IMR-90 (cell line): ENCODE results near the gene PPP3CA. TPM values are rescaled to one million over a fixed set of nuclear protein-coding genes. Genes with fewer than 3 reads are reported as not detected.

Experiments used
- ATAC-seq: fragments of 200-7000 bp; cut with Tn5 transposase; 2 replicates; pipeline ENCODE4 v1.9.1; 2020; ENCODE audit warnings: low read depth, mild to moderate bottlenecking, moderate library complexity
- BruUV-seq: library from RNA; stranded (reverse); fragments of 400-500 nt; replicated peaks from 2 replicates; lab custom pipeline; 2021; lab: Mats Ljungman, UMichigan
- CTCF ChIA-PET: fragments of 300-600 bp; formaldehyde crosslinking; extraction: SDS; loops from one replicate; lab custom pipeline; 2021; ENCODE audit warnings: antibody characterized with exemption; lab: Yijun Ruan, JAX
- POLR2A ChIA-PET: fragments of 300-600 bp; sonication (Branson Sonifier 250); formaldehyde crosslinking; loops from one replicate; lab custom pipeline; 2022; ENCODE audit warnings: antibody characterized with exemption; ENCODE audit not compliant: unreplicated experiment; lab: Charles Lee
- DNase-seq: peaks from one replicate; pipeline ENCODE4 v3.0.0; 2013
- H2AFZ ChIP-seq: replicated peaks from 2 replicates; pipeline ENCODE3; 2013; ENCODE audit warnings: low read length, mild to moderate bottlenecking; ENCODE audit not compliant: poor library complexity
- H2AK5ac ChIP-seq: 2 replicates; pipeline ENCODE4 v1.6.1; 2013; ENCODE audit warnings: low read depth, low read length, inconsistent platforms
- H2AK9ac ChIP-seq: replicated peaks from 2 replicates; pipeline ENCODE3; 2013; ENCODE audit warnings: mild to moderate bottlenecking, low read depth, low read length, moderate library complexity; ENCODE audit not compliant: poor library complexity
- H2BK120ac ChIP-seq: 2 replicates; pipeline ENCODE4 v1.6.1; 2013; ENCODE audit warnings: low read depth, low read length, inconsistent platforms
- H2BK15ac ChIP-seq: 3 replicates; pipeline ENCODE4 v1.6.1; 2013; ENCODE audit warnings: low read depth, low read length, inconsistent platforms
- H2BK20ac ChIP-seq: 2 replicates; pipeline ENCODE4 v1.6.1; 2013; ENCODE audit warnings: low read depth, mild to moderate bottlenecking, inconsistent platforms, low read length, moderate library complexity
- H2BK5ac ChIP-seq: 2 replicates; pipeline ENCODE4 v1.6.1; 2013; ENCODE audit warnings: mild to moderate bottlenecking, low read depth, low read length, inconsistent platforms; ENCODE audit not compliant: poor library complexity, severe bottlenecking
- H3K14ac ChIP-seq: replicated peaks from 2 replicates; pipeline ENCODE4 v1.6.1; 2013; ENCODE audit warnings: low read depth, low read length, inconsistent platforms
- H3K18ac ChIP-seq: 2 replicates; pipeline ENCODE4 v1.6.1; 2013; ENCODE audit warnings: low read depth, low read length, control low read depth
- H3K23ac ChIP-seq: 2 replicates; pipeline ENCODE4 v1.6.1; 2013; ENCODE audit warnings: low read depth, low read length, inconsistent platforms
- H3K27ac ChIP-seq: 2 replicates; pipeline ENCODE4 v1.5.1; 2013; ENCODE audit warnings: mild to moderate bottlenecking, control low read depth, low read length; ENCODE audit not compliant: insufficient read depth
- H3K27me3 ChIP-seq: 2 replicates; pipeline ENCODE4 v1.6.1; 2013; ENCODE audit warnings: low read length; ENCODE audit not compliant: control insufficient read depth, insufficient read depth
- H3K36me3 ChIP-seq: 2 replicates; pipeline ENCODE4 v1.6.1; 2013; ENCODE audit warnings: low read length, mixed read lengths; ENCODE audit not compliant: control insufficient read depth, insufficient read depth
- H3K4ac ChIP-seq: 2 replicates; pipeline ENCODE4 v1.6.1; 2013; ENCODE audit warnings: low read depth, low read length, inconsistent platforms
- H3K4me1 ChIP-seq: 2 replicates; pipeline ENCODE4 v1.6.1; 2013; ENCODE audit warnings: low read length, mixed read lengths; ENCODE audit not compliant: control insufficient read depth, insufficient read depth
- H3K4me2 ChIP-seq: 2 replicates; pipeline ENCODE4 v1.6.1; 2013; ENCODE audit warnings: low read depth, mild to moderate bottlenecking, control low read depth, low read length, moderate library complexity
- H3K4me3 ChIP-seq: 2 replicates; pipeline ENCODE4 v1.5.1; 2013; ENCODE audit warnings: low read depth, mild to moderate bottlenecking, control low read depth, low read length, moderate library complexity; ENCODE audit not compliant: insufficient read depth
- H3K56ac ChIP-seq: 2 replicates; pipeline ENCODE4 v1.6.1; 2013; ENCODE audit warnings: low read length, inconsistent platforms; ENCODE audit not compliant: insufficient read depth; ENCODE audit errors: extremely low read depth
- H3K79me1 ChIP-seq, 2 experiments: 2 replicates each; pipeline ENCODE4 v1.6.1; 2013; ENCODE audit warnings: low read length in 2 of 2, inconsistent platforms in 1 of 2, low read depth in 1 of 2
- H3K9ac ChIP-seq: 2 replicates; pipeline ENCODE4 v1.6.1; 2013; ENCODE audit warnings: low read depth, low read length, control low read depth
- H3K9me1 ChIP-seq: 2 replicates; pipeline ENCODE4 v1.6.1; 2013; ENCODE audit warnings: low read length, inconsistent platforms; ENCODE audit not compliant: insufficient read depth
- H3K9me3 ChIP-seq: 2 replicates; pipeline ENCODE4 v1.6.1; 2013; ENCODE audit warnings: low read length; ENCODE audit not compliant: control insufficient read depth, insufficient read depth
- H4K20me1 ChIP-seq: 2 replicates; pipeline ENCODE4 v1.6.1; 2013; ENCODE audit warnings: low read length, inconsistent platforms; ENCODE audit not compliant: insufficient read depth
- H4K5ac ChIP-seq: 2 replicates; pipeline ENCODE4 v1.6.1; 2013; ENCODE audit warnings: mild to moderate bottlenecking, low read depth, low read length, control low read depth
- H4K8ac ChIP-seq, 2 experiments: 2 replicates each; pipeline ENCODE4 v1.6.1; 2013; ENCODE audit warnings: low read depth in 2 of 2, low read length in 2 of 2, control low read depth in 1 of 2, inconsistent platforms in 1 of 2
- H4K91ac ChIP-seq: 2 replicates; pipeline ENCODE4 v1.6.1; 2013; ENCODE audit warnings: low read depth, low read length, inconsistent platforms; ENCODE audit not compliant: insufficient read depth
- BHLHE40 ChIP-seq: fragments of 150-350 bp; IDR thresholded peaks from 2 replicates; pipeline ENCODE4 v1.6.1; 2016; ENCODE audit warnings: mild to moderate bottlenecking, low read depth, low read length
- CEBPB ChIP-seq: IDR thresholded peaks from 2 replicates; pipeline ENCODE4 v1.6.1; 2012; ENCODE audit warnings: low read depth, low read length, improper control_type of control experiment
- CHD1 ChIP-seq: IDR thresholded peaks from 2 replicates; pipeline ENCODE4 v1.6.1; 2012; ENCODE audit warnings: low read depth, low read length, improper control_type of control experiment
- MAFK ChIP-seq: IDR thresholded peaks from 2 replicates; pipeline ENCODE4 v1.6.1; 2012; ENCODE audit warnings: low read depth, low read length, improper control_type of control experiment
- MAZ ChIP-seq: IDR thresholded peaks from 2 replicates; pipeline ENCODE4 v1.6.1; 2012; ENCODE audit warnings: low read depth, mild to moderate bottlenecking, low read length, improper control_type of control experiment, moderate library complexity, borderline replicate concordance
- NFE2L2 ChIP-seq: fragments of 150-350 bp; IDR thresholded peaks from 2 replicates; pipeline ENCODE4 v1.6.1; 2016; ENCODE audit warnings: low read depth, mild to moderate bottlenecking, low read length
- POLR2A ChIP-seq: IDR thresholded peaks from 2 replicates; pipeline ENCODE4 v1.6.1; 2012; ENCODE audit warnings: mild to moderate bottlenecking, low read depth, low read length
- RAD21 ChIP-seq: IDR thresholded peaks from 2 replicates; pipeline ENCODE4 v1.6.1; 2012; ENCODE audit warnings: low read length, improper control_type of control experiment
- RCOR1 ChIP-seq: IDR thresholded peaks from 2 replicates; pipeline ENCODE4 v1.6.1; 2012; ENCODE audit warnings: mild to moderate bottlenecking, low read length, improper control_type of control experiment; ENCODE audit not compliant: insufficient replicate concordance
- RFX5 ChIP-seq: IDR thresholded peaks from 2 replicates; pipeline ENCODE4 v1.8.0; 2012; ENCODE audit warnings: low read depth, mild to moderate bottlenecking, low read length, moderate library complexity
- SMC3 ChIP-seq: fragments of 150-350 bp; IDR thresholded peaks from 2 replicates; pipeline ENCODE4 v1.6.1; 2016; ENCODE audit warnings: low read depth, mild to moderate bottlenecking, antibody characterized with exemption, low read length, moderate library complexity
- WGBS, 2 experiments: methylation state at CpG; one replicate each; pipeline versions ENCODE4 v1.1.5 to v1.1.7; 2013; ENCODE audit warnings: missing lambda C conversion rate in 2 of 2; ENCODE audit not compliant: insufficient read length in 1 of 2; ENCODE audit errors: extremely low coverage in 2 of 2; 5-methylcytosine and 5-hydroxymethylcytosine counted together
- dilution Hi-C: fragments of 300-500 bp; cut with HindIII; formaldehyde crosslinking; loops from one replicate; pipeline ENCODE4 v1.14.3; 2018; ENCODE audit warnings: low sequenced_read_pairs; ENCODE audit not compliant: unreplicated experiment
- in situ Hi-C: fragments of 300-500 bp; cut with MboI; formaldehyde crosslinking; loops from 3 replicates; pipeline ENCODE4 v1.14.3; 2019; ENCODE audit warnings: low sequenced_read_pairs, inconsistent platforms, mixed read lengths
- intact Hi-C: fragments of 100-400 bp; cut with micrococcal nuclease; formaldehyde crosslinking; loops from 2 replicates; pipeline ENCODE4 v1.10.0; 2022
- polyA plus RNA-seq, 3 experiments: library from polyadenylated mRNA; depleted of rRNA; stranded (reverse); fragments of >200 nt; gene quantifications; 2 replicates each; pipeline ENCODE4 v1.2.3, GENCODE V29; 2012; ENCODE audit warnings: low replicate concordance in 1 of 3
- total RNA-seq: library from RNA; depleted of rRNA; stranded (reverse); fragments of >200 nt; gene quantifications from 2 replicates; pipeline ENCODE4 v1.2.3, GENCODE V29; 2012
- TF ChIP-seq, protein P1 (sequence below): conservative IDR thresholded peaks from 2 replicates; pipeline ENCODE4 v1.5.1; 2012; ENCODE audit warnings: mild to moderate bottlenecking, low read depth, low read length, improper control_type of control experiment
- TF ChIP-seq, protein P2 (sequence below): fragments of 150-350 bp; IDR thresholded peaks from 2 replicates; pipeline ENCODE4 v1.6.1; 2017; ENCODE audit warnings: mild to moderate bottlenecking, antibody characterized with exemption, low read length, low read depth

Gene PPP3CA
- total and polyA plus RNA-seq, 2 of the 4 experiments (the other 2 are of a cell fraction), result 14.5 to 48.6 TPM

DNA sequence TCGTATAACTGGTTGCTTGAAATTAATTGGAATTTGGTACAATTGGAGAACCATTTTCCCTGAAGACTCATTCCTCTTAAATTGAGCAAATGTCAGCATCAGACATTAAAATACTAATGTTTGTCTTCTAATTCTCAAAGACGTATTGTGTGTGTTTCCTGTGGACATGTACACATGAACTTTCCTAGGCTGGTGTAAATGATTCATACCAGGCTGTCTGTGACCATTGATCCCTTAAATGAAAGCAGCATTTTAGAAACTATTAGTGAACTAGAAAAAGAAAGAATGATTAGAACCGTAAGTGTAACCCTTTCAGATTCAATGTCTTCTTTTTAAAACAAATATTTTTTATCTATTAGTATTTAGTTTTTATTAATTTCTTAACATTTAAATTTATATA is 332.9 kb downstream of the PPP3CA start:
- no peak overlapping the region for H3K14ac ChIP-seq
- no peak overlapping the region for H3K18ac ChIP-seq
- no peak overlapping the region for H2BK120ac ChIP-seq
- H2BK15ac ChIP-seq, result no peak overlapping the region
- H4K8ac ChIP-seq, result no peak overlapping the region
- no peak overlapping the region for H3K9ac ChIP-seq
- no peaks in the 10 kb centered on the region for H4K20me1 ChIP-seq
- ATAC-seq, result no peak
- no peak overlapping the region for H3K27ac ChIP-seq
- no peak overlapping the region for H2BK20ac ChIP-seq
- H3K4ac ChIP-seq, result no peak overlapping the region
- no peak overlapping the region for H2AK9ac ChIP-seq
- H3K23ac ChIP-seq, result no peak overlapping the region
- no peak overlapping the region for H2AK5ac ChIP-seq
- no peaks in the 10 kb centered on the region for H3K4me1 ChIP-seq
- intact Hi-C loops (no loop called here), dilution Hi-C loops (no loop called here), in situ Hi-C loops (no loop called here)
- TF ChIP-seq NFE2L2 (no peak), RFX5 (no peak), MAZ (no peak), CHD1 (no peak), RAD21 (no peak), CEBPB (no peak), RCOR1 (no peak), MAFK (no peak), BHLHE40 (no peak), SMC3 (no peak), POLR2A (no peak)
- TF ChIP-seq, protein P1, sequence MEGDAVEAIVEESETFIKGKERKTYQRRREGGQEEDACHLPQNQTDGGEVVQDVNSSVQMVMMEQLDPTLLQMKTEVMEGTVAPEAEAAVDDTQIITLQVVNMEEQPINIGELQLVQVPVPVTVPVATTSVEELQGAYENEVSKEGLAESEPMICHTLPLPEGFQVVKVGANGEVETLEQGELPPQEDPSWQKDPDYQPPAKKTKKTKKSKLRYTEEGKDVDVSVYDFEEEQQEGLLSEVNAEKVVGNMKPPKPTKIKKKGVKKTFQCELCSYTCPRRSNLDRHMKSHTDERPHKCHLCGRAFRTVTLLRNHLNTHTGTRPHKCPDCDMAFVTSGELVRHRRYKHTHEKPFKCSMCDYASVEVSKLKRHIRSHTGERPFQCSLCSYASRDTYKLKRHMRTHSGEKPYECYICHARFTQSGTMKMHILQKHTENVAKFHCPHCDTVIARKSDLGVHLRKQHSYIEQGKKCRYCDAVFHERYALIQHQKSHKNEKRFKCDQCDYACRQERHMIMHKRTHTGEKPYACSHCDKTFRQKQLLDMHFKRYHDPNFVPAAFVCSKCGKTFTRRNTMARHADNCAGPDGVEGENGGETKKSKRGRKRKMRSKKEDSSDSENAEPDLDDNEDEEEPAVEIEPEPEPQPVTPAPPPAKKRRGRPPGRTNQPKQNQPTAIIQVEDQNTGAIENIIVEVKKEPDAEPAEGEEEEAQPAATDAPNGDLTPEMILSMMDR, result no peak
- TF ChIP-seq, protein P2, sequence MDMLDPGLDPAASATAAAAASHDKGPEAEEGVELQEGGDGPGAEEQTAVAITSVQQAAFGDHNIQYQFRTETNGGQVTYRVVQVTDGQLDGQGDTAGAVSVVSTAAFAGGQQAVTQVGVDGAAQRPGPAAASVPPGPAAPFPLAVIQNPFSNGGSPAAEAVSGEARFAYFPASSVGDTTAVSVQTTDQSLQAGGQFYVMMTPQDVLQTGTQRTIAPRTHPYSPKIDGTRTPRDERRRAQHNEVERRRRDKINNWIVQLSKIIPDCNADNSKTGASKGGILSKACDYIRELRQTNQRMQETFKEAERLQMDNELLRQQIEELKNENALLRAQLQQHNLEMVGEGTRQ, result no peak
- H4K5ac ChIP-seq, result no peak overlapping the region
- H2AFZ ChIP-seq, result no peak overlapping the region
- WGBS, 2 experiments, result no CpG with 5 or more reads among the region's 3 CpGs
- no peak overlapping the region for H3K4me2 ChIP-seq
- H3K36me3 ChIP-seq, result no peaks in the 10 kb centered on the region
- no peaks in the 10 kb centered on the region for H3K9me3 ChIP-seq
- H3K56ac ChIP-seq, result no peak overlapping the region
- ChIA-PET POLR2A (no interaction called here), CTCF (no interaction called here)
- H3K27me3 ChIP-seq, result no peaks in the 10 kb centered on the region
- no peak overlapping the region for H4K91ac ChIP-seq
- BruUV-seq, result no TSS peak
- no peaks in the 10 kb centered on the region; the same call in 1 of the 2 replicates for H3K9me1 ChIP-seq
- no peaks in the 10 kb centered on the region for H3K79me1 ChIP-seq
- no peak overlapping the region for H2BK5ac ChIP-seq
- DNase-seq, result no peak
- H3K4me3 ChIP-seq, result no peak overlapping the region
